H1 (cell line): ENCODE results near the gene MSI2. TPM values are rescaled to one million over a fixed set of nuclear protein-coding genes. Genes with fewer than 3 reads are reported as not detected.

Source experiments
- CTCF ChIA-PET: fragments of 300-600 bp; sonication (Branson Sonifier 250); formaldehyde crosslinking; loops from one replicate; lab custom pipeline; 2021; ENCODE audit not compliant: partially characterized antibody; lab: Charles Lee
- POLR2A ChIA-PET: fragments of 300-600 bp; sonication (Branson Sonifier 250); formaldehyde crosslinking; loops from one replicate; lab custom pipeline; 2021; ENCODE audit warnings: inconsistent platforms; ENCODE audit not compliant: partially characterized antibody; lab: Charles Lee
- DNase-seq, 2 experiments: peaks; one replicate each; pipeline versions ENCODE4 v3.0.0 to v3.0.0-alpha.2; 2010 to 2022; ENCODE audit warnings: low spot score in 2 of 2, low read depth in 1 of 2, mixed read lengths in 1 of 2
- FAIRE-seq: peaks from 2 replicates; lab custom pipeline; 2011; peaks lifted over from hg19 to GRCh38; lab: Jason Lieb, UNC
- H2AFZ ChIP-seq: 2 replicates; pipeline ENCODE4 v1.8.1; 2012; ENCODE audit warnings: low read length, inconsistent platforms
- H2AK5ac ChIP-seq: 2 replicates; pipeline ENCODE4 v1.6.1; 2013; ENCODE audit warnings: low read depth, low read length
- H2BK120ac ChIP-seq: replicated peaks from 2 replicates; pipeline ENCODE3; 2013; ENCODE audit warnings: low read depth, low read length, inconsistent platforms
- H2BK12ac ChIP-seq: 2 replicates; pipeline ENCODE4 v1.6.1; 2013; ENCODE audit warnings: low read depth, low read length
- H2BK15ac ChIP-seq: 2 replicates; pipeline ENCODE4 v1.6.1; 2013; ENCODE audit warnings: low read length
- H2BK20ac ChIP-seq: 2 replicates; pipeline ENCODE4 v1.6.1; 2013; ENCODE audit warnings: low read length
- H2BK5ac ChIP-seq: 2 replicates; pipeline ENCODE4 v1.6.1; 2013; ENCODE audit warnings: low read depth, low read length
- H3K14ac ChIP-seq: 2 replicates; pipeline ENCODE4 v1.6.1; 2013; ENCODE audit warnings: inconsistent platforms; ENCODE audit not compliant: insufficient read length
- H3K18ac ChIP-seq: 2 replicates; pipeline ENCODE4 v1.6.1; 2013; ENCODE audit warnings: low read length; ENCODE audit errors: extremely low read depth
- H3K23ac ChIP-seq: 2 replicates; pipeline ENCODE4 v1.6.1; 2013; ENCODE audit warnings: inconsistent platforms; ENCODE audit not compliant: insufficient read length
- H3K23me2 ChIP-seq: 2 replicates; pipeline ENCODE4 v1.6.1; 2013; ENCODE audit warnings: low read depth, low read length
- H3K27ac ChIP-seq: 2 replicates; pipeline ENCODE4 v1.6.1; 2011; ENCODE audit warnings: low read depth, low read length, inconsistent platforms
- H3K27me3 ChIP-seq, 4 experiments: replicated peaks in 1 of 4; 1 replicate in 1 of 4; 2 replicates in 3 of 4; pipeline versions ENCODE4 v1.6.1 to v1.8.1; 2011 to 2013; ENCODE audit warnings: low read length in 3 of 4, mild to moderate bottlenecking in 3 of 4, inconsistent platforms in 2 of 4, mixed read lengths in 2 of 4, moderate library complexity in 1 of 4; ENCODE audit not compliant: control insufficient read depth in 3 of 4, insufficient read depth in 3 of 4; ENCODE audit errors: extremely low read depth in 1 of 4
- H3K36me3 ChIP-seq, 4 experiments: 2 replicates each; pipeline versions ENCODE4 v1.6.1 to v1.8.1; 2011 to 2013; ENCODE audit warnings: mild to moderate bottlenecking in 4 of 4, low read length in 3 of 4, moderate library complexity in 2 of 4, control low read depth in 1 of 4, inconsistent platforms in 1 of 4; ENCODE audit not compliant: insufficient read depth in 4 of 4, control insufficient read depth in 2 of 4
- H3K4ac ChIP-seq: replicated peaks from 2 replicates; pipeline ENCODE3; 2013; ENCODE audit warnings: low read length, low read depth, mixed read lengths, inconsistent platforms; ENCODE audit not compliant: insufficient read length
- H3K4me1 ChIP-seq, 4 experiments: replicated peaks in 1 of 4; 1 replicate in 1 of 4; 2 replicates in 3 of 4; pipeline versions ENCODE4 v1.6.1 to v1.8.1; 2011 to 2013; ENCODE audit warnings: low read length in 3 of 4, inconsistent platforms in 2 of 4, mixed read lengths in 1 of 4; ENCODE audit not compliant: insufficient read depth in 4 of 4, control insufficient read depth in 3 of 4
- H3K4me2 ChIP-seq, 2 experiments: 2 replicates each; pipeline versions ENCODE4 v1.6.1 to v1.8.1; 2011 to 2013; ENCODE audit warnings: low read depth in 2 of 2, low read length in 2 of 2, control low read depth in 1 of 2, inconsistent platforms in 1 of 2, mild to moderate bottlenecking in 1 of 2; ENCODE audit not compliant: insufficient read depth in 1 of 2
- H3K4me3 ChIP-seq, 4 experiments: fragments of 200-600, 300-600 bp in 1 of 4; sonication (generic), shearing (Covaris generic), sonication (Bioruptor Twin) in 1 of 4; 2 replicates each; pipeline versions ENCODE4 v1.5.1 to v1.8.1; 2011 to 2016; ENCODE audit warnings: low read length in 4 of 4, low read depth in 3 of 4, control low read depth in 2 of 4, inconsistent platforms in 2 of 4, mild to moderate bottlenecking in 2 of 4, mixed read lengths in 1 of 4, moderate library complexity in 1 of 4; ENCODE audit not compliant: insufficient read depth in 2 of 4; ENCODE audit errors: extremely low read depth in 1 of 4
- H3K56ac ChIP-seq: replicated peaks from 2 replicates; pipeline ENCODE3; 2013; ENCODE audit warnings: low read depth, mild to moderate bottlenecking, mixed read lengths, low read length, inconsistent platforms; ENCODE audit not compliant: insufficient read length
- H3K79me1 ChIP-seq: 2 replicates; pipeline ENCODE4 v1.6.1; 2013; ENCODE audit warnings: low read depth, low read length, control low read depth
- H3K79me2 ChIP-seq, 2 experiments: 2 replicates each; pipeline versions ENCODE4 v1.6.1 to v1.8.1; 2012 to 2013; ENCODE audit warnings: low read length in 2 of 2, mild to moderate bottlenecking in 2 of 2, inconsistent platforms in 1 of 2; ENCODE audit not compliant: insufficient read depth in 2 of 2, control insufficient read depth in 1 of 2
- H3K9ac ChIP-seq, 4 experiments: replicated peaks in 1 of 4; 1 replicate in 1 of 4; 2 replicates in 3 of 4; pipeline versions ENCODE4 v1.6.1 to v1.8.1; 2011 to 2013; ENCODE audit warnings: low read depth in 3 of 4, low read length in 3 of 4, control low read depth in 2 of 4, mild to moderate bottlenecking in 2 of 4, moderate library complexity in 2 of 4, inconsistent platforms in 1 of 4; ENCODE audit errors: extremely low read depth in 1 of 4
- H3K9me3 ChIP-seq, 2 experiments: 2 replicates each; pipeline versions ENCODE4 v1.6.1 to v1.8.1; 2012 to 2013; ENCODE audit warnings: mild to moderate bottlenecking in 2 of 2, moderate library complexity in 2 of 2, control low read depth in 1 of 2, inconsistent platforms in 1 of 2, low read depth in 1 of 2, low read length in 1 of 2, mixed read lengths in 1 of 2; ENCODE audit not compliant: insufficient read depth in 2 of 2
- H4K20me1 ChIP-seq, 2 experiments: replicated peaks in 1 of 2; 2 replicates each; pipeline versions ENCODE3 to v1.8.1; 2011 to 2013; ENCODE audit warnings: inconsistent platforms in 2 of 2, low read length in 2 of 2, mild to moderate bottlenecking in 1 of 2; ENCODE audit not compliant: insufficient read depth in 2 of 2, control insufficient read depth in 1 of 2
- H4K5ac ChIP-seq: 2 replicates; pipeline ENCODE4 v1.6.1; 2013; ENCODE audit warnings: low read length, low read depth, mixed read lengths, inconsistent platforms; ENCODE audit not compliant: insufficient read length
- H4K8ac ChIP-seq: 2 replicates; pipeline ENCODE4 v1.8.0; 2013; ENCODE audit warnings: mild to moderate bottlenecking, moderate library complexity, low read length, inconsistent platforms; ENCODE audit not compliant: insufficient read depth; ENCODE audit errors: extremely low read depth
- H4K91ac ChIP-seq: replicated peaks from 2 replicates; pipeline ENCODE3; 2013; ENCODE audit warnings: low read length, mixed read lengths, inconsistent platforms; ENCODE audit not compliant: insufficient read length
- FOSL1 ChIP-seq: IDR thresholded peaks from 2 replicates; pipeline ENCODE4 v1.6.1; 2011; ENCODE audit warnings: mild to moderate bottlenecking, low read depth, low read length, moderate library complexity; ENCODE audit not compliant: insufficient read depth
- HDAC2 ChIP-seq, 2 experiments: fragments of 300-600 bp in 1 of 2; sonication (generic) in 1 of 2; IDR thresholded peaks; 2 replicates each; pipeline ENCODE4 v1.6.1; 2011 to 2012; ENCODE audit warnings: low read depth in 2 of 2, low read length in 2 of 2, mild to moderate bottlenecking in 2 of 2, moderate library complexity in 2 of 2, borderline replicate concordance in 1 of 2, inconsistent platforms in 1 of 2
- KDM1A ChIP-seq: fragments of 200-600, 300-600 bp; sonication (generic); IDR thresholded peaks from 2 replicates; pipeline ENCODE4 v1.7.1; 2016; ENCODE audit warnings: mild to moderate bottlenecking, low read length, borderline replicate concordance
- WGBS, 2 experiments: shearing (Covaris generic) in 1 of 2; methylation state at CpG; one replicate each; pipeline versions ENCODE4 v1.1.6 to v1.1.7; 2013 to 2015; ENCODE audit warnings: low lambda C conversion rate in 2 of 2, mixed read lengths in 2 of 2, inconsistent platforms in 1 of 2, low coverage in 1 of 2, missing lambda C conversion rate in 1 of 2; ENCODE audit not compliant: insufficient replicate concordance in 2 of 2, insufficient coverage in 1 of 2, insufficient read length in 1 of 2; ENCODE audit errors: extremely low coverage in 1 of 2, missing lambda C conversion rate in 1 of 2; 5-methylcytosine and 5-hydroxymethylcytosine counted together
- polyA plus RNA-seq, 7 experiments: library from polyadenylated mRNA; depleted of rRNA in 3 of 7; stranded (reverse) in 5 of 7; unstranded in 2 of 7; fragments of >200 nt in 5 of 7; fragments of 200-250 nt in 2 of 7; gene quantifications; 1 replicate in 5 of 7; 2 replicates in 1 of 7; 4 replicates in 1 of 7; pipeline versions ENCODE4 v1.2.1 to v1.2.3, GENCODE V29; 2011 to 2013; ENCODE audit warnings: missing spikeins in 2 of 7, mixed read lengths in 2 of 7
- total RNA-seq: library from RNA; stranded (reverse); fragmentation: NEBNext Ultra II Directional; extraction: Animal tissue kit (Norgen Biotek cat#: 25700); gene quantifications from 2 replicates; pipeline ENCODE4 v1.2.1, GENCODE V29; 2021

Gene MSI2
- total and polyA plus RNA-seq, 2 of the 8 experiments (the other 6 are each of a cell fraction or from before 2014, with no cell fraction given) = 36.7 to 80.6 TPM

DNA sequence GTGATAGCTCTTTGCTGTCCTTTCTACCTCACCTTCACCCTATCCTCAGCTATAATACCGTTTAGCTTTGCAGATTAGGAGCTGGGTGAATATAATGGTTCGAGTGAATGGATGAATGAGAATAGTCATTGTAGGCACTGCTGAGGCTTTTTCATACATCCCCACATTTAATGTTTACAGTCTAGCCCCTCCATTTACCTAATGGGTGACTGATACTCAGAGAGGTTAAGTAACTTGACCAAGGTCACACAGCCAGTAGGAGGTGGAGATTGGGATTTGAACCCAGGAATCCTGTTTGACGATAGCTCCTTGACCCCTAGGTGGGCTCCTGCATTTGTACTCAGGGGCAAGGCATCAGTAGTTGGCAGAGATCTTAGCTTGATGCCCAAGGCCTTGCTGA lies 293.1 kb downstream of the MSI2 start:
- Histone ChIP-seq H3K23ac (no peak overlapping the region), H3K79me2 (peaks cover 0 to 3% of the 10 kb centered on the region in 2 experiments; a peak in 1 of 4 replicates), H3K36me3 (peaks cover 0 to 2% (median 0%) of the 10 kb centered on the region in 4 experiments; a peak in 1 of 8 replicates), H3K79me1 (peaks cover 4% of the 10 kb centered on the region; the same call in 1 of the 2 replicates), H4K20me1 (peaks cover 6 to 7% of the 10 kb centered on the region in 2 experiments), H2AFZ (no peak overlapping the region), H4K5ac (no peak overlapping the region), H2BK5ac (0 out of 2 replicates have a peak overlapping the region, but pooled peaks have one; percentile 6), H2BK120ac (no peak overlapping the region), H2BK12ac (no peak overlapping the region), H2BK20ac (no peak overlapping the region), H3K4me1 (peaks cover 10 to 51% (median 25%) of the 10 kb centered on the region in 4 experiments), H4K91ac (no peak overlapping the region), H3K18ac (no peak overlapping the region), H2AK5ac (no peak overlapping the region), H4K8ac (no peak overlapping the region), H3K14ac (no peak overlapping the region), H2BK15ac (no peak overlapping the region), H3K27ac (no peak overlapping the region), H3K9me3 (no peaks in the 10 kb centered on the region), H3K4me2 (0 out of 4 replicates have a peak overlapping the region, but pooled peaks of 1 of the 2 experiments have one; percentile 2), H3K23me2 (no peaks in the 10 kb centered on the region), H3K9ac (no peak overlapping the region; a peak in 1 of 7 replicates), H3K4me3 (no peak overlapping the region), H3K27me3 (no peaks in the 10 kb centered on the region), H3K4ac (no peak overlapping the region), H3K56ac (no peak overlapping the region)
- TF ChIP-seq KDM1A = peak; percentile 96
- peak in 1 of 2 experiments; percentile 94; a peak in 1 of 4 replicates for TF ChIP-seq HDAC2 (IDR thresholded peaks at IDR 0.05; ENCODE audit: borderline replicate concordance in 1 of 2, low read depth in 2 of 2, low read length in 2 of 2)
- TF ChIP-seq FOSL1 = no peak
- no peak for DNase-seq
- WGBS, 2 experiments = 73% methylated on average over 3 of the region's 3 CpGs; no CpG with 5 or more reads in 1 of the 2 experiments
- FAIRE-seq = no peak
- ChIA-PET POLR2A (no interaction called here), CTCF (interaction anchor here (1.0 to 6.4 kb wide), 11 partner anchors 10 to 306 kb away, joined by 3 to 98 read pairs (median 4); no protein-coding TSS in a partner anchor)
